ENCODE measurements around the gene TGIF2. TPM values are rescaled to one million over a fixed set of nuclear protein-coding genes. Genes with fewer than 3 reads are reported as not detected.

TGIF2 gene
- total and polyA plus RNA-seq, 2 donors (not counting 3 experiments of a cell fraction or from before 2014, with no cell fraction given) = 18.9 to 21.0 TPM

DNA sequence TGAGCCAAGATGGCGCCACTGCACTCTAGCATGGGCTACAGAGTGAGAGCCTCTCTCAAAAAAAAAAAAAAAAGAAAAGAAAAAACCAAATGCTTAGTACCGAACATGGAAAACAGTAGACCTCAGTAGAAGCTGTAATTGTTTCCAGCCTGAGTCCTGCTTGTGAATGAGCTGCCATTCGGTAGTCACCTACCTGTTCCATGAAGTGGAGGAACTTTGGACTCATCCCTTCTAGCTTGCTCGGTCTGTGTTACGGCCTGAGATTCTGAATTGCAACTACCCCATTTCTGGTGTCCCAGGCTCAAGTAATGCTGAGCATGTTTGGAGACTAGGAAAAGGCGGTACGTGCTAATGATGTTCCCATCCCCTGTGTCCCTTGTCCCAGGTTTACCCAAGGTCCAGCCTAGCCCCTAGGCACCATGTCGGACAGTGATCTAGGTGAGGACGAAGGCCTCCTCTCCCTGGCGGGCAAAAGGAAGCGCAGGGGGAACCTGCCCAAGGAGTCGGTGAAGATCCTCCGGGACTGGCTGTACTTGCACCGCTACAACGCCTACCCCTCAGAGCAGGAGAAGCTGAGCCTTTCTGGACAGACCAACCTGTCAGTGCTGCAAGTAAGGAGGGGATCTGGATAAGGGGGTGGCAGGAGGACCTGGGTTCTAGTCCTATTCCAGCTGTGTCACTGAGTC, 5.1 kb downstream of the TGIF2 start:
- H3K4me2 ChIP-seq (ENCODE audit: insufficient read depth, low read length) = no peak overlapping the region
- peaks cover 16% of the 10 kb centered on the region for H3K4me1 ChIP-seq (ENCODE audit: control insufficient read depth, extremely low read depth, insufficient read depth, low read length)
- H3K4me3 ChIP-seq (replicated peaks in 1 of 3; ENCODE audit: insufficient read depth in 1 of 3, low read depth in 1 of 3, low read length in 3 of 3) = no peak overlapping the region
- DNase-seq (ENCODE audit: low read depth, low spot score) (no peak), FAIRE-seq (no peak)
- POLR2A ChIA-PET = no interaction called here
- dilution Hi-C loops (cut with MboI; ENCODE audit: extremely low pct_ligation_motif_present, low sequenced_read_pairs) = no loop called here
- H2AFZ ChIP-seq (ENCODE audit: low read depth, low read length) = no peak overlapping the region
- TF ChIP-seq, protein P1, sequence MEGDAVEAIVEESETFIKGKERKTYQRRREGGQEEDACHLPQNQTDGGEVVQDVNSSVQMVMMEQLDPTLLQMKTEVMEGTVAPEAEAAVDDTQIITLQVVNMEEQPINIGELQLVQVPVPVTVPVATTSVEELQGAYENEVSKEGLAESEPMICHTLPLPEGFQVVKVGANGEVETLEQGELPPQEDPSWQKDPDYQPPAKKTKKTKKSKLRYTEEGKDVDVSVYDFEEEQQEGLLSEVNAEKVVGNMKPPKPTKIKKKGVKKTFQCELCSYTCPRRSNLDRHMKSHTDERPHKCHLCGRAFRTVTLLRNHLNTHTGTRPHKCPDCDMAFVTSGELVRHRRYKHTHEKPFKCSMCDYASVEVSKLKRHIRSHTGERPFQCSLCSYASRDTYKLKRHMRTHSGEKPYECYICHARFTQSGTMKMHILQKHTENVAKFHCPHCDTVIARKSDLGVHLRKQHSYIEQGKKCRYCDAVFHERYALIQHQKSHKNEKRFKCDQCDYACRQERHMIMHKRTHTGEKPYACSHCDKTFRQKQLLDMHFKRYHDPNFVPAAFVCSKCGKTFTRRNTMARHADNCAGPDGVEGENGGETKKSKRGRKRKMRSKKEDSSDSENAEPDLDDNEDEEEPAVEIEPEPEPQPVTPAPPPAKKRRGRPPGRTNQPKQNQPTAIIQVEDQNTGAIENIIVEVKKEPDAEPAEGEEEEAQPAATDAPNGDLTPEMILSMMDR (IDR thresholded peaks at IDR 0.05; ENCODE audit: extremely low read depth in 1 of 2, insufficient read depth in 1 of 2, low read depth in 1 of 2, low read length in 2 of 2) = no peak
- TF ChIP-seq POLR2AphosphoS5 (IDR thresholded peaks at IDR 0.05; ENCODE audit: insufficient read depth, low read depth, low read length) (no peak), GATA2 (IDR thresholded peaks at IDR 0.05; ENCODE audit: insufficient read depth, insufficient read length, low read depth, low read length) (no peak), EZH2 (IDR thresholded peaks at IDR 0.05; ENCODE audit: borderline replicate concordance, low read depth, low read length, severe bottlenecking) (no peak), MYC (IDR thresholded peaks at IDR 0.05; ENCODE audit: low read depth, low read length) (no peak), JUN (IDR thresholded peaks at IDR 0.05; ENCODE audit: borderline replicate concordance, insufficient read depth, insufficient read length, low read depth) (no peak), POLR2A (IDR thresholded peaks at IDR 0.05; ENCODE audit: low read depth, low read length) (no peak), FOS (IDR thresholded peaks at IDR 0.05; ENCODE audit: borderline replicate concordance, insufficient read depth, low read length) (no peak)
- TF ChIP-seq, protein P2, sequence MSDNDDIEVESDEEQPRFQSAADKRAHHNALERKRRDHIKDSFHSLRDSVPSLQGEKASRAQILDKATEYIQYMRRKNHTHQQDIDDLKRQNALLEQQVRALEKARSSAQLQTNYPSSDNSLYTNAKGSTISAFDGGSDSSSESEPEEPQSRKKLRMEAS (IDR thresholded peaks at IDR 0.05; ENCODE audit: insufficient read depth, insufficient read length) = no peak
- CTCF ChIA-PET = interaction anchor here (0.6 to 2.0 kb wide), 2 partner anchors 25 to 27 kb away, joined by 3 to 7 read pairs; partner anchors contain the start of gene RAB5IF
- no peaks in the 10 kb centered on the region for H4K20me1 ChIP-seq (replicated peaks; ENCODE audit: control insufficient read depth, extremely low read depth, insufficient read depth, low read length)
- H3K27me3 ChIP-seq (ENCODE audit: control insufficient read depth in 2 of 2, insufficient read depth in 2 of 2, low read length in 2 of 2) = no peaks in the 10 kb centered on the region
- peaks cover 5 to 14% of the 10 kb centered on the region in 2 experiments for H3K36me3 ChIP-seq (ENCODE audit: control insufficient read depth in 2 of 2, extremely low read depth in 1 of 2, insufficient read depth in 2 of 2, low read length in 2 of 2)
- no peak overlapping the region for H3K9ac ChIP-seq (replicated peaks; ENCODE audit: extremely low read depth, insufficient read depth, low read length)
- H3K79me2 ChIP-seq (ENCODE audit: control insufficient read depth, insufficient read depth, low read length) = peaks cover 41% of the 10 kb centered on the region
- intact Hi-C loops (cut with micrococcal nuclease) = no loop called here
- H3K27ac ChIP-seq (ENCODE audit: insufficient read depth, low read depth, low read length) = no peak overlapping the region
- H3K9me3 ChIP-seq (replicated peaks; ENCODE audit: control insufficient read depth, insufficient read depth, low read length) = no peaks in the 10 kb centered on the region
- BruUV-seq (replicated peaks) = no TSS peak
- H3K9me1 ChIP-seq (replicated peaks; ENCODE audit: control insufficient read depth, extremely low read depth, insufficient read depth, low read length) = no peaks in the 10 kb centered on the region
